Endodermal cell (in vitro differentiated cells): ENCODE results near the gene TFG. TPM values are rescaled to one million over a fixed set of nuclear protein-coding genes. Genes with fewer than 3 reads are reported as not detected.

ENCODE experiments used
- DNase-seq: peaks from one replicate; pipeline ENCODE4 v3.0.0-alpha.2; 2017
- H3K27ac ChIP-seq: 2 replicates; pipeline ENCODE4 v1.5.1; 2013; ENCODE audit warnings: mild to moderate bottlenecking, low read depth, low read length, moderate library complexity
- H3K27me3 ChIP-seq: 2 replicates; pipeline ENCODE4 v1.6.1; 2013; ENCODE audit warnings: mild to moderate bottlenecking, low read length, moderate library complexity; ENCODE audit not compliant: insufficient read depth, control insufficient read depth, poor library complexity, severe bottlenecking
- H3K36me3 ChIP-seq: 2 replicates; pipeline ENCODE4 v1.7.0; 2013; ENCODE audit warnings: mild to moderate bottlenecking, low read length, moderate library complexity; ENCODE audit not compliant: control insufficient read depth, insufficient read depth
- H3K4me1 ChIP-seq: one replicate; pipeline ENCODE4 v1.7.0; 2013; ENCODE audit warnings: low read length; ENCODE audit not compliant: control insufficient read depth, insufficient read depth
- H3K4me3 ChIP-seq: 2 replicates; pipeline ENCODE4 v1.5.1; 2013; ENCODE audit warnings: mild to moderate bottlenecking, low read length, moderate library complexity
- H3K9ac ChIP-seq: 2 replicates; pipeline ENCODE4 v1.6.1; 2013; ENCODE audit warnings: mild to moderate bottlenecking, low read length, moderate library complexity; ENCODE audit not compliant: poor library complexity, severe bottlenecking; ENCODE audit errors: extremely low read depth
- H3K9me3 ChIP-seq: 2 replicates; pipeline ENCODE4 v1.6.1; 2013; ENCODE audit warnings: mild to moderate bottlenecking, low read length, moderate library complexity; ENCODE audit not compliant: control insufficient read depth
- H3K27ac Mint-ChIP-seq: 2 replicates; pipeline ENCODE4 v1.8.0; 2020; ENCODE audit warnings: mixed read lengths
- H3K27me3 Mint-ChIP-seq: 2 replicates; pipeline ENCODE4 v1.8.0; 2021; ENCODE audit warnings: mild to moderate bottlenecking, mixed read lengths; ENCODE audit not compliant: insufficient read depth
- H3K36me3 Mint-ChIP-seq: 2 replicates; pipeline ENCODE4 v1.8.0; 2020; ENCODE audit warnings: low read depth, mixed read lengths
- H3K4me1 Mint-ChIP-seq: 2 replicates; pipeline ENCODE4 v1.8.0; 2020; ENCODE audit warnings: mixed read lengths
- H3K4me3 Mint-ChIP-seq: 2 replicates; pipeline ENCODE4 v1.8.0; 2020; ENCODE audit warnings: mild to moderate bottlenecking, moderate library complexity, mixed read lengths
- H3K9me3 Mint-ChIP-seq: 2 replicates; pipeline ENCODE4 v1.8.0; 2020; ENCODE audit warnings: mild to moderate bottlenecking, mixed read lengths
- whole genome bisulfite sequencing, 2 experiments: methylation state at CpG; one replicate each; pipeline versions ENCODE4 v1.1.5 to v1.1.7; 2013; ENCODE audit warnings: missing lambda C conversion rate in 2 of 2, mixed read lengths in 1 of 2; ENCODE audit not compliant: insufficient coverage in 1 of 2, insufficient read length in 1 of 2; 5-methylcytosine and 5-hydroxymethylcytosine counted together
- total RNA-seq, 2 donors: library from RNA; stranded (reverse); fragmentation: NEBNext Ultra II Directional in 1 of 2; extraction: Animal tissue kit (Norgen Biotek cat#: 25700) in 1 of 2; gene quantifications; 2 replicates in 1 of 2; 3 replicates in 1 of 2; pipeline ENCODE4 v1.2.1, GENCODE V29; 2021
- TF ChIP-seq, protein P1 (sequence below): fragments of 200-600 bp; sonication (generic); conservative IDR thresholded peaks from 2 replicates; pipeline ENCODE4 v1.5.0; 2021; ENCODE audit warnings: antibody characterized with exemption, mild to moderate bottlenecking

Gene TFG
- total RNA-seq, 2 donors from 2014 or later = 102 to 137 TPM

DNA sequence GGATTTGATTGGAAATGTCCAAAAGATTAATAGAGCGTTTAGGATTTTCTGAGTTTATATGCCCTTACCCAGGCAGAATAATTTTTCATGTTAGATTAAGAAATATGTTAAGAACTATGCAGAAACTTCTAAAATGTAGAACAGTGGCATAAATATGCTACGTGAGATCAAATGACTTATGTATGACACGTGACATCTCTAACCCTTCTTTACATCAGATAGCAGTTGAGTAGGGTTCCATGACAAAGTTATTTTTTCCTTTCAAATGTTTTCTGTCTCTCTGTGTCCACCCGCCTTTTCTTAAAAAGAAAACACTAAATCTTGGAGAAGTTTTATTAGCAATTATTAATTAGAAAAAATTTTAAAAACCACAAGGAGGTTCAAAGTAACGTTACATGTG, 8.6 kb upstream of the TFG start:
- 93% methylated on average over 3 to 4 of the region's 5 CpGs for WGBS, 2 experiments
- no peak for DNase-seq
- peaks cover 15% of the 10 kb centered on the region for H3K4me1 Mint-ChIP-seq
- Histone ChIP-seq H3K9me3 (peaks cover 19% of the 10 kb centered on the region), H3K4me3 (no peak overlapping the region), H3K9ac (no peak overlapping the region), H3K4me1 (peaks cover 7% of the 10 kb centered on the region), H3K36me3 (no peaks in the 10 kb centered on the region), H3K27me3 (peaks cover under 1% of the 10 kb centered on the region), H3K27ac (no peak overlapping the region)
- H3K27me3 Mint-ChIP-seq = peaks cover 21% of the 10 kb centered on the region
- no peak overlapping the region for H3K27ac Mint-ChIP-seq
- TF ChIP-seq, protein P1, sequence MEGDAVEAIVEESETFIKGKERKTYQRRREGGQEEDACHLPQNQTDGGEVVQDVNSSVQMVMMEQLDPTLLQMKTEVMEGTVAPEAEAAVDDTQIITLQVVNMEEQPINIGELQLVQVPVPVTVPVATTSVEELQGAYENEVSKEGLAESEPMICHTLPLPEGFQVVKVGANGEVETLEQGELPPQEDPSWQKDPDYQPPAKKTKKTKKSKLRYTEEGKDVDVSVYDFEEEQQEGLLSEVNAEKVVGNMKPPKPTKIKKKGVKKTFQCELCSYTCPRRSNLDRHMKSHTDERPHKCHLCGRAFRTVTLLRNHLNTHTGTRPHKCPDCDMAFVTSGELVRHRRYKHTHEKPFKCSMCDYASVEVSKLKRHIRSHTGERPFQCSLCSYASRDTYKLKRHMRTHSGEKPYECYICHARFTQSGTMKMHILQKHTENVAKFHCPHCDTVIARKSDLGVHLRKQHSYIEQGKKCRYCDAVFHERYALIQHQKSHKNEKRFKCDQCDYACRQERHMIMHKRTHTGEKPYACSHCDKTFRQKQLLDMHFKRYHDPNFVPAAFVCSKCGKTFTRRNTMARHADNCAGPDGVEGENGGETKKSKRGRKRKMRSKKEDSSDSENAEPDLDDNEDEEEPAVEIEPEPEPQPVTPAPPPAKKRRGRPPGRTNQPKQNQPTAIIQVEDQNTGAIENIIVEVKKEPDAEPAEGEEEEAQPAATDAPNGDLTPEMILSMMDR = no peak
- H3K36me3 Mint-ChIP-seq = peaks cover 3% of the 10 kb centered on the region
- no peak overlapping the region for H3K4me3 Mint-ChIP-seq
- H3K9me3 Mint-ChIP-seq = peaks cover 18% of the 10 kb centered on the region

DNA sequence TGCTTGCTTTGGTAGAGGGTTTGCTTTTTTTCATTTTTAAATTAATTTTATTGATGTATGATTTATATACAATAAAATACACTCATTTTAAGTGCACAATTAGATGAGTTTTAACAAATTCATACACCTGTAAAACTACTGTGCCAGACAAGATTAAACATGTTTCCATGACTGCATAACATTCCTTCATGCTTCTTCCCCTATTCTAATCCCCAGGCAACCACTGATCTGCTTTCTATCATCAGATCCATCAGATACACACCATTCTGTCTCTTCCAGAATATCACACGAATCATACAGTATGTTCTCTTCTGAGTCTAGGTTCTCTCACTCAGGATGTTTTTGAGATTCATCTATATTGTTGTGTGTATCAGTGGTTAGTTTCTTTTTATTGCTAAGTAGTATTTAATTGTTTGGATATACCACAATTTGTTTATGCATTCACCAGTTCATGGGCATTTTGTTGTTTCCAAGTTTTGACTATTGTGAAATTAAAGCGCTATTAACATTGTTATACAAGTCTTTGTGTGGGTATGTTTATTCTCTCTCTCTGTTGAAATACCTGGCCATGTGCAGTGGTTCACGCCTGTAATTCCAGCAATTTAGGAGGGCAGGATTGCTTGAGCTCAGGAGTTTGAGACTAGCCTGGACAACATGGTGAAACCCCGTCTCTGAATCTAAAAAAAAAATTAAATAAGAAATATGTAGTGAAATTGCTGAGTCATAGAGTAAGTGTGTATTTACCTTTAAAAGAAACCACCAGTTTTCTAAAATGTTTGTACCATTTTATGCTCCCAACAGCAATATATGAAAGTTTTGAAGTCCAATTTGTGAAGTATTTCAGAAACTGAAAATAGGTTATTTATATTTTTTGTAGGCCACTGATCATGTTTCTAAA, 7.0 kb upstream of the TFG start:
- TF ChIP-seq, protein P1 = no peak
- H3K36me3 ChIP-seq = no peaks in the 10 kb centered on the region

GRCh38 chr3:100702980-100703345, 6.3 kb upstream of the TFG start:
- H3K4me3 ChIP-seq = no peak overlapping the region
- Mint-ChIP-seq H3K4me3 (no peak overlapping the region), H3K36me3 (no peaks in the 10 kb centered on the region), H3K27me3 (peaks cover 44% of the 10 kb centered on the region), H3K4me1 (peaks cover 13% of the 10 kb centered on the region), H3K27ac (no peak overlapping the region), H3K9me3 (no peaks in the 10 kb centered on the region)
- H3K9me3 ChIP-seq = peaks cover 6% of the 10 kb centered on the region
- H3K27ac ChIP-seq = no peak overlapping the region
- H3K9ac ChIP-seq = no peak overlapping the region
- no peaks in the 10 kb centered on the region for H3K36me3 ChIP-seq
- no peak for DNase-seq
- WGBS, 2 experiments = 90 to 96% methylated on average over 3 to 5 of the region's 5 CpGs
- TF ChIP-seq, protein P1 = no peak
- peaks cover 2% of the 10 kb centered on the region for H3K4me1 ChIP-seq
- peaks cover 22% of the 10 kb centered on the region for H3K27me3 ChIP-seq

More for the DNA sequence above, 7.0 kb upstream of the TFG start:
- H3K36me3 Mint-ChIP-seq = no peaks in the 10 kb centered on the region
- DNase-seq = no peak
- peaks cover 15% of the 10 kb centered on the region for H3K4me1 Mint-ChIP-seq
- peaks cover 38% of the 10 kb centered on the region for H3K27me3 Mint-ChIP-seq
- H3K27ac ChIP-seq = no peak overlapping the region
- H3K9me3 Mint-ChIP-seq = peaks cover 2% of the 10 kb centered on the region
- peaks cover 7% of the 10 kb centered on the region for H3K4me1 ChIP-seq
- peaks cover 6% of the 10 kb centered on the region for H3K9me3 ChIP-seq
- H3K4me3 ChIP-seq = no peak overlapping the region
- peaks cover 17% of the 10 kb centered on the region for H3K27me3 ChIP-seq
- H3K27ac Mint-ChIP-seq = no peak overlapping the region
- WGBS, 2 experiments = 83 to 88% methylated on average over 2 to 4 of the region's 4 CpGs
- no peak overlapping the region for H3K4me3 Mint-ChIP-seq
- H3K9ac ChIP-seq = no peak overlapping the region
